ENCODE data around the gene KRT82. TPM values are rescaled to one million over a fixed set of nuclear protein-coding genes. Genes with fewer than 3 reads are reported as not detected.

The KRT82 gene
- total and polyA plus RNA-seq, 10 donors, result 0.04 TPM; not detected in 9

DNA sequence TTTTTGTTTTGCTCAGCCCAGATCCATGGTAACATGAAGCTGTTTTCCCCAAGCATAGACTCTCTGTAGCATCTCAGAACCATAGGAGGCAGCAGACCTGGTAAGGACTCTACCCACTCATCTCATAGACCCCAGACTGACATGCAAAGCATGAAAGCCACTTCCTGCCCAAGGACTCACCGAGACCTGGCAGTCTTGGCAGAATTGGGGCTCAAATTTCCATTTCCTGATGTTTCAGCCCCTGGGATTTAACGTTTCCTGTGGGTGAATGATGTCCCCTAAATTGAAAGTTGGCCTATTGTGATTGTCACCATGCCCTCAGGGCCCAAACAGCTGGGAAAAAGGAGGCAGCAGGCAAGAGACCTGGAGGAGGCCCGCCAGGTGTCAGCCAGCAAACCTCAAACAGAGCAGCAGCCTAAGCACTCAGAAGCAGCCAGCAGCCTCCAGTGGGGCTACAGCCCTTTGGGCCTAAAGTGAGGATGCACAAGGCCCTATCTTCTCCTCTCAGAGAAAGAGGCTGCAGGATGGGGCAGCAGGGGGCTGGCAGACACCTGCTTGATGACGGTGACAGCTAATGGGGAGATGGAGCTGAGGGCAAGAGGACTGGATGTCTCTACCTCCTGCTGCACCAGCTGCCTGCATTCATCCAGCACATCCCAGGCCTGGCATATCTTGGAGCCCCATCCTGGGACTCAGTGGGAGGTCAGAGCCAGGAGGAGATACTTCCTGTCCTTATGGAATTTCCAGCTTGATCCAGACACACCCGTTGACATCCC is 47.4 kb downstream of the KRT82 start:
- peaks cover 0 to 20% (median 0%) of the 10 kb centered on the region in 7 donors for H3K27me3 ChIP-seq (replicated peaks in 1 of 7)
- TF ChIP-seq POLR2AphosphoS5 (IDR thresholded peaks at IDR 0.05) (no peak), POLR2A (IDR thresholded peaks at IDR 0.05) (no peak), CTCF (IDR thresholded peaks at IDR 0.05 in 8 of 11, conservative IDR thresholded peaks at IDR 0.05 in 3 of 11) (no peak)
- peaks cover 5 to 23% (median 15%) of the 10 kb centered on the region in 6 donors for H3K4me1 ChIP-seq
- 34 to 49% (median 43%) methylated on average over 4 to 5 of the region's 5 CpGs for WGBS, 5 donors
- H3K27ac ChIP-seq, result peak overlapping the region in 2 of 8 donors; percentile 6 to 14
- intact Hi-C loops (cut with DNase I; ENCODE audit: low total_unique reads), result no loop called here
- H3K9me3 ChIP-seq, result no peaks in the 10 kb centered on the region
- H3K4me3 ChIP-seq, result no peak overlapping the region
- no peaks in the 10 kb centered on the region for H3K36me3 ChIP-seq
- DNase-seq, result peak; percentile 68

DNA sequence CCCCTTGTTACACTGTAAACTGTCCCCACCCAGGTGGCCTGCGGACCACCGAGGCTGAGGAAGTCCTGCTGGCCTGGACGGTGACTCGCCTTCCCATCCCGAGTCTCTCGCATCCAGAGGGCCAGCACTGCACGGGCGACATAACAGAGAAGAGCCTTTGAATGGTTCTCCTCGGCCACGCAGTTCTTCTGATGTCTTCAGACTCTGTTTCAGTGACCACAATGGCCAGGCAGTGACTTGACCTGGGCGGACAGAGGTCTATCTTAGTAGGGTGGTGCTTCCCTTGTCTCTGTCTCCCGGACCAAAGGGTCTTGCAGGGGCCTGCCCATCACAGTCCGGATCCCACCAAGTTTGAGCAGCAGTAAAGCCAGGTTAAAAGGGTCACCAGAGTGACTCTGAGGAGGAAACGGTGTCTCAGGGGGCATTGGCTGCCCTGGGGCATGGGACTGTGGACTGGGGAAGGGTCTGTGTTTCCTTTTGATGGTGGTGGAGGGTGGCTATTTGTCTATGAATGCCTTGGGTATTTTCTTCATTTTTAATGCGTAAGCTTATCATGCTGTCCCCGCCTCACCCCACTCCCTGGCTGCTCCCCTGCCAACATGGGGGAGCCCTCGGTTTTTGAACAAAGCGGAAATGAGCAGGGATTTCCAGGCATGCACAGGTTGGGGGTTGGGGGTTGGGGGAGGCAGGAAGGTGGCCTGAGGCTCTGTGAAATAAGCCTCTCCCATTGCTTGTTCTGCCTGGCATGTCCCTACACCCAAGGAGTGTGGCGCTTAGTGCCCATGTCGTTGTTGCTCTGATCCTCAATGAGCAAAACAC is 49.2 kb downstream of the KRT82 start:
- Histone ChIP-seq H3K27me3 (replicated peaks in 1 of 7) (peaks cover 0 to 37% (median 0%) of the 10 kb centered on the region in 7 donors), H3K9me3 (no peaks in the 10 kb centered on the region), H3K36me3 (no peaks in the 10 kb centered on the region), H3K27ac (no peak overlapping the region), H3K4me3 (no peak overlapping the region), H3K4me1 (peaks cover 5 to 30% (median 17%) of the 10 kb centered on the region in 6 donors)
- 89 to 94% (median 92%) methylated on average over 19 to 20 of the region's 20 CpGs for WGBS, 5 donors
- intact Hi-C loops (cut with DNase I; ENCODE audit: low total_unique reads), result no loop called here
- DNase-seq, result peak; percentile 39
- TF ChIP-seq CTCF (IDR thresholded peaks at IDR 0.05 in 8 of 11, conservative IDR thresholded peaks at IDR 0.05 in 3 of 11) (no peak), POLR2AphosphoS5 (IDR thresholded peaks at IDR 0.05) (no peak), POLR2A (IDR thresholded peaks at IDR 0.05) (no peak)

DNA sequence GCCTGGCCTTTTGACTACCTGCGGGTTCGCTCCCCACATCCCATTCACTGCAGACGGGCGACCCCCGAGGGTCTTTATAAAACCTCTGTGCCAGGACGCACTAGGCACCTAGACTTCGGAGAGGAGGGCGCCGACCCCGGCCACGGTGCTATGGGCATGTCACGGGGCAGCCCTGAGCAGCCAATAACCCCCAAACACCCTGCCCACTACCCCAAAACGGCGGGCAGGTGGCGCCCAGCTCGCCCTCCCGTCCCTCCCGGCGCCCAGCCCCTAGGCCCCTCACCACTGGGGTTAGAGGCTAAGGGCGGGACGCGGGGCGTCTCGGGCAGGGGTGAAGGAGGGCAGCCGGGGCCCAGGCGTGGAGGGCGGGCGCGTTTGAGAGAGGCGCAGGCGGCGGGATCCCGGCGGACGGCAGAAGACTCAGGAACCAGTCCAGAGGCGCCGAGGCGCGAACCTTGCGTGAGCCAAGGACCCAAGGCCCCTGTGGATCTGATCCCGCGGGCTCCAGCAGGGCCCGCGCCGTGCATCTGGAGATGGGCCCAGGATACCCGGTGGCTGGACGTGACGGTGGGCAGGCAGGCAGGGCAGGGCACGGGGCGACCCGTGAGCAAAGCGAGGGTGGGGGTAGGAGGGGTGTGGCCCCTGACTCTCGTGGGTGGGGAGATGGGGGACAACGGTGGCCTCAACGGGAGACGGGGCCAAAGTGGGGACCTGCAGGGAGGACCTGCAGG is 49.9 kb downstream of the KRT82 start:
- TF ChIP-seq POLR2AphosphoS5 (IDR thresholded peaks at IDR 0.05) (no peak), CTCF (IDR thresholded peaks at IDR 0.05 in 8 of 11, conservative IDR thresholded peaks at IDR 0.05 in 3 of 11) (no peak), POLR2A (IDR thresholded peaks at IDR 0.05) (no peak)
- 90 to 96% (median 94%) methylated on average over 51 to 56 of the region's 56 CpGs for WGBS, 5 donors
- intact Hi-C loops (cut with DNase I; ENCODE audit: low total_unique reads), result no loop called here
- H3K27me3 ChIP-seq (replicated peaks in 1 of 7), result peaks cover 0 to 37% (median 0%) of the 10 kb centered on the region in 7 donors
- H3K27ac ChIP-seq, result no peak overlapping the region
- peaks cover 6 to 38% (median 24%) of the 10 kb centered on the region in 6 donors for H3K4me1 ChIP-seq
- peak; percentile 74 for DNase-seq
- H3K36me3 ChIP-seq, result no peaks in the 10 kb centered on the region
- no peaks in the 10 kb centered on the region for H3K9me3 ChIP-seq
- H3K4me3 ChIP-seq, result no peak overlapping the region

All from spleen (tissue), 11 donors.